Mesendoderm (in vitro differentiated cells): ENCODE results near the gene JAZF1.
A peak's percentile ranks its signal among the peaks of the same experiment; 100 is the strongest.

Experiments
- DNase-seq: peaks from one replicate; pipeline ENCODE4 v3.0.0; 2013
- H2AK5ac ChIP-seq: 2 replicates; pipeline ENCODE4 v1.6.1; 2013; ENCODE audit warnings: low read length, inconsistent platforms
- H2BK120ac ChIP-seq: 2 replicates; pipeline ENCODE4 v1.6.1; 2013; ENCODE audit warnings: low read depth, mild to moderate bottlenecking, low read length, moderate library complexity, mixed read lengths
- H2BK15ac ChIP-seq: replicated peaks from 2 replicates; pipeline ENCODE4 v1.6.1; 2013; ENCODE audit warnings: low read depth, mild to moderate bottlenecking, moderate library complexity
- H2BK5ac ChIP-seq: 2 replicates; pipeline ENCODE4 v1.6.1; 2013; ENCODE audit warnings: low read length, inconsistent platforms
- H3K18ac ChIP-seq: 2 replicates; pipeline ENCODE4 v1.6.1; 2013; ENCODE audit warnings: mild to moderate bottlenecking, low read length, mixed read lengths
- H3K23ac ChIP-seq: one replicate; pipeline ENCODE4 v1.6.1; 2013; ENCODE audit warnings: low read length
- H3K27ac ChIP-seq: 2 replicates; pipeline ENCODE4 v1.5.1; 2013; ENCODE audit warnings: low read depth, mild to moderate bottlenecking, inconsistent platforms, low read length, moderate library complexity
- H3K27me3 ChIP-seq: 2 replicates; pipeline ENCODE4 v1.6.1; 2013; ENCODE audit warnings: low read length, control low read depth, mild to moderate bottlenecking, inconsistent platforms; ENCODE audit not compliant: insufficient read depth, poor library complexity
- H3K36me3 ChIP-seq: 2 replicates; pipeline ENCODE4 v1.6.1; 2013; ENCODE audit warnings: low read length, inconsistent platforms; ENCODE audit not compliant: control insufficient read depth, insufficient read depth
- H3K4ac ChIP-seq: one replicate; pipeline ENCODE4 v1.6.1; 2013; ENCODE audit warnings: low read depth, mild to moderate bottlenecking, low read length, moderate library complexity
- H3K4me1 ChIP-seq: 2 replicates; pipeline ENCODE4 v1.6.1; 2013; ENCODE audit warnings: low read depth, low read length, inconsistent platforms; ENCODE audit not compliant: control insufficient read depth
- H3K4me2 ChIP-seq: 2 replicates; pipeline ENCODE4 v1.6.1; 2013; ENCODE audit warnings: low read length
- H3K4me3 ChIP-seq: 2 replicates; pipeline ENCODE4 v1.5.1; 2013; ENCODE audit warnings: mild to moderate bottlenecking, low read length
- H3K56ac ChIP-seq: one replicate; pipeline ENCODE4 v1.6.1; 2013; ENCODE audit warnings: low read length
- H3K79me1 ChIP-seq: 2 replicates; pipeline ENCODE4 v1.6.1; 2013; ENCODE audit warnings: low read length, inconsistent platforms
- H3K79me2 ChIP-seq: 2 replicates; pipeline ENCODE4 v1.6.1; 2013; ENCODE audit warnings: mild to moderate bottlenecking, low read length; ENCODE audit not compliant: control insufficient read depth, insufficient read depth
- H3K9ac ChIP-seq: 2 replicates; pipeline ENCODE4 v1.6.1; 2013; ENCODE audit warnings: low read length, inconsistent platforms
- H4K5ac ChIP-seq: one replicate; pipeline ENCODE4 v1.6.1; 2013; ENCODE audit warnings: low read length
- H4K8ac ChIP-seq: one replicate; pipeline ENCODE4 v1.6.1; 2013; ENCODE audit warnings: low read depth, mild to moderate bottlenecking, control low read depth, low read length, moderate library complexity
- WGBS: extraction: QIAGEN DNeasy Blood & Tissue Kit; methylation state at CpG from one replicate; pipeline ENCODE4 v1.1.7; 2013; ENCODE audit warnings: low lambda C conversion rate, missing lambda C conversion rate; ENCODE audit not compliant: insufficient coverage; ENCODE audit errors: extremely low coverage; 5-methylcytosine and 5-hydroxymethylcytosine counted together

JAZF1 gene

DNA sequence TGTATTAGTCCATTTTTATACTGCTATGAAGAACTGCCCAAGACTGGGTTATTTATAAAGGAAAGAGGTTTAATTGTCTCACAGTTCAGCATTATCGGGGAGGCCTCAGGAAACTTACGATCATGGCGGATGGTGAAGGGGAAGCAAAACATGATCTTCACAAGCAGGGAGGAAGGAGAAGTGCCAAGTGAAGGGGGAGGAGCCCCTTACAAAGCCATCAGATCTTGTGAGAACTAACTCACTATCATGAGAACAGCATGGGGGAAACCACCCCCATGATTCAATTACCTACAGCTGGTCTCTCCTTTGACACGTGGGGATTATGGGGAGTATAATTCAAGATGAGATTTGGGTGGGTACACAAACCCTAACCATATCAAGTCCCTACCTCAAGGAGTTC is 85.4 kb downstream of the JAZF1 start:
- Histone ChIP-seq H3K56ac (no peak overlapping the region), H4K5ac (no peak overlapping the region), H2BK15ac (no peak overlapping the region), H3K4me1 (no peaks in the 10 kb centered on the region), H3K79me1 (no peaks in the 10 kb centered on the region), H3K79me2 (no peaks in the 10 kb centered on the region), H3K36me3 (no peaks in the 10 kb centered on the region), H3K9ac (no peak overlapping the region), H2BK5ac (no peak overlapping the region), H3K27me3 (no peaks in the 10 kb centered on the region), H3K4me2 (no peak overlapping the region), H3K4ac (no peak overlapping the region), H3K27ac (no peak overlapping the region), H3K4me3 (no peak overlapping the region), H2BK120ac (no peak overlapping the region), H4K8ac (no peak overlapping the region), H3K18ac (no peak overlapping the region), H2AK5ac (no peak overlapping the region), H3K23ac (no peak overlapping the region)
- WGBS = no CpG with 5 or more reads among the region's 4 CpGs
- no peak for DNase-seq

- Histone ChIP-seq H3K79me2 (no peaks in the 10 kb centered on the region), H2BK15ac (no peak overlapping the region), H2BK120ac (no peak overlapping the region), H3K18ac (no peak overlapping the region), H3K23ac (no peak overlapping the region), H3K4me1 (no peaks in the 10 kb centered on the region), H3K27me3 (no peaks in the 10 kb centered on the region), H3K27ac (no peak overlapping the region), H3K4ac (no peak overlapping the region), H4K8ac (no peak overlapping the region), H2BK5ac (no peak overlapping the region), H3K79me1 (no peaks in the 10 kb centered on the region), H3K4me3 (no peak overlapping the region), H2AK5ac (no peak overlapping the region), H3K4me2 (no peak overlapping the region), H3K9ac (no peak overlapping the region), H3K36me3 (no peaks in the 10 kb centered on the region), H4K5ac (no peak overlapping the region), H3K56ac (no peak overlapping the region)
- no CpG with 5 or more reads among the region's 9 CpGs for WGBS
- peak; percentile 91 for DNase-seq
Observed at GRCh38 chr7:28093623-28094232, 86.9 kb downstream of the JAZF1 start.

- no peaks in the 10 kb centered on the region for H3K36me3 ChIP-seq
- WGBS = no CpG with 5 or more reads among the region's 1 CpG
Observed at GRCh38 chr7:28091190-28091589, 89.4 kb downstream of the JAZF1 start.

DNA sequence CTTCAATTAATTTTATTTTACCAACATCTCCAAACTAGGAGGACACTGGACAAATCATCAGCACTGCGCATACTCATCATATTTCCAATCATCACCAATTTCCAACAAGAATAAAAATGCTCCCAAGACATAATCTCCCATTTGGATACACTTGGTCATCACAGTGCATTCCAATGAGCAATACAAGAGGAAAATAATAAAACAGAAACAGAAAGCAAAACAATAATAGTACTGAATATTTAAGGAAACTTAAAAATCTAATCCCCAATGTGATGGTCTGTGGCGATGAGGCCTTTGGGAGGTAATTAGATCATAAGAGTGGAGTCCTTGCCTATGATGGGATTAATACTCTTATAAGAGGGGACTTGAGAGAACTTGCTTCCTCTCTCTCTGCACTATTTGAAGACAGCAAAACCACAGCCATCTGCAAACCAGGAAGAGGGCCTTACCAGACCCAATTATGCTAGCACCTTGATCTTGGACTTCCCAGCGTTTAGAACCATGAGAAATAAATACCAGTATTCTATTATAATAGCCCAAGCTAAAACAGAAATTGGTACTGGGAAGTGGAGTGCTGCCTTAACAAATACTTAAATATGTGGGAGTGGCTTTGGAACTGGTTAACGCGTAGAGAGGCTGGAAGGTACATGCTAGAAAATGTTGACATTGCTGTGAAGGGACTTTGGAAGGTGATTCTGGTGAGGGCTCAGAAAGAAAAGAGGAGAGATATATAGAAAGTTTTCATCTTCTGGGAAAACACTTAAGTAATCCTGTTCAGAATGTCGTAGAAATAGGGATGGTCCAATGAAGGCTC is 91.5 kb downstream of the JAZF1 start:
- no peak overlapping the region for H4K8ac ChIP-seq
- WGBS = 100% methylated on average over 1 of the region's 6 CpGs
- H3K4me3 ChIP-seq = no peak overlapping the region
- H3K79me1 ChIP-seq = no peaks in the 10 kb centered on the region
- H3K56ac ChIP-seq = no peak overlapping the region
- no peak overlapping the region for H3K4ac ChIP-seq
- no peak overlapping the region for H3K23ac ChIP-seq
- H3K27me3 ChIP-seq = no peaks in the 10 kb centered on the region
- no peak for DNase-seq
- H2BK120ac ChIP-seq = no peak overlapping the region
- no peak overlapping the region for H2BK5ac ChIP-seq
- no peaks in the 10 kb centered on the region for H3K4me1 ChIP-seq
- no peak overlapping the region for H3K4me2 ChIP-seq
- H3K27ac ChIP-seq = no peak overlapping the region
- no peak overlapping the region for H3K18ac ChIP-seq
- no peak overlapping the region for H2AK5ac ChIP-seq
- H3K79me2 ChIP-seq = no peaks in the 10 kb centered on the region
- H2BK15ac ChIP-seq = no peak overlapping the region
- no peak overlapping the region for H3K9ac ChIP-seq
- no peak overlapping the region for H4K5ac ChIP-seq
- H3K36me3 ChIP-seq = no peaks in the 10 kb centered on the region

More at GRCh38 chr7:28091190-28091589, 89.4 kb downstream of the JAZF1 start:
- Histone ChIP-seq H2BK120ac (no peak overlapping the region), H3K27me3 (no peaks in the 10 kb centered on the region), H3K4me2 (no peak overlapping the region), H2AK5ac (no peak overlapping the region), H3K27ac (no peak overlapping the region), H3K23ac (no peak overlapping the region), H3K79me2 (no peaks in the 10 kb centered on the region), H3K79me1 (no peaks in the 10 kb centered on the region), H3K18ac (no peak overlapping the region), H3K4me1 (no peaks in the 10 kb centered on the region), H4K8ac (no peak overlapping the region), H3K4ac (no peak overlapping the region), H3K4me3 (no peak overlapping the region), H4K5ac (no peak overlapping the region), H2BK5ac (no peak overlapping the region), H2BK15ac (no peak overlapping the region), H3K9ac (no peak overlapping the region), H3K56ac (no peak overlapping the region)
- DNase-seq = no peak

- Histone ChIP-seq H3K18ac (peak overlapping the region; percentile 60), H2BK15ac (no peak overlapping the region), H4K5ac (no peak overlapping the region), H3K23ac (no peak overlapping the region), H3K27me3 (no peaks in the 10 kb centered on the region), H3K36me3 (no peaks in the 10 kb centered on the region), H3K4ac (no peak overlapping the region), H3K9ac (no peak overlapping the region), H3K4me1 (no peaks in the 10 kb centered on the region), H2BK5ac (no peak overlapping the region), H2BK120ac (no peak overlapping the region), H3K79me1 (no peaks in the 10 kb centered on the region), H3K27ac (no peak overlapping the region), H3K4me2 (no peak overlapping the region), H3K56ac (no peak overlapping the region), H3K79me2 (no peaks in the 10 kb centered on the region), H4K8ac (no peak overlapping the region), H3K4me3 (no peak overlapping the region), H2AK5ac (no peak overlapping the region)
- no peak for DNase-seq
- WGBS = no CpG with 5 or more reads among the region's 4 CpGs
Observed at GRCh38 chr7:28088032-28088431, 92.6 kb downstream of the JAZF1 start.
